ENCODE data around the gene FOXRED1. TPM values are rescaled to one million over a fixed set of nuclear protein-coding genes. Genes with fewer than 3 reads are reported as not detected.
A peak's percentile ranks its signal among the peaks of the same experiment; 100 is the strongest.

Gene FOXRED1
- total and polyA plus RNA-seq, 2 donors (not counting 1 experiment from before 2014, with no cell fraction given): 26.1 to 46.0 TPM

- POLR2A ChIA-PET: no interaction called here
- H2AFZ ChIP-seq (ENCODE audit: insufficient read depth, low read depth, low read length, poor library complexity, severe bottlenecking): no peak overlapping the region
- Mint-ChIP-seq H3K27me3 (no peaks in the 10 kb centered on the region), H3K27ac (no peak overlapping the region), H3K4me1 (peaks cover 30% of the 10 kb centered on the region), H3K9me3 (ENCODE audit: insufficient read depth) (no peaks in the 10 kb centered on the region), H3K4me3 (no peak overlapping the region)
- H3K36me3 ChIP-seq (replicated peaks in 1 of 2; ENCODE audit: control extremely low read depth in 1 of 2, control insufficient read depth in 1 of 2, extremely low read depth in 1 of 2, insufficient read depth in 2 of 2, low read length in 1 of 2): peaks cover 0 to 32% of the 10 kb centered on the region in 2 experiments
- CTCF ChIA-PET: interaction anchor here (0.8 kb wide), 1 partner anchor 7 kb away, joined by 3 read pairs; no protein-coding TSS in a partner anchor
- ATAC-seq (ENCODE audit: low read depth) (no peak), DNase-seq (no peak)
- no peak overlapping the region for H3K27ac ChIP-seq (ENCODE audit: low read length in 2 of 2)
- peaks cover 10 to 12% of the 10 kb centered on the region in 2 donors for H3K4me1 ChIP-seq (ENCODE audit: control insufficient read depth in 2 of 2, insufficient read depth in 2 of 2, low read length in 2 of 2)
- no peaks in the 10 kb centered on the region for H3K27me3 ChIP-seq (replicated peaks in 1 of 4; ENCODE audit: control extremely low read depth in 1 of 4, control insufficient read depth in 3 of 4, insufficient read depth in 4 of 4, low read length in 3 of 4)
- H3K79me2 ChIP-seq (ENCODE audit: control insufficient read depth, insufficient read depth, low read length): peaks cover 42% of the 10 kb centered on the region
- WGBS (ENCODE audit: insufficient coverage): 40% methylated on average over 8 of the region's 9 CpGs
- peak overlapping the region; percentile 22 for H3K4me2 ChIP-seq (replicated peaks; ENCODE audit: low read depth, low read length, poor library complexity, severe bottlenecking)
- H3K9ac ChIP-seq (ENCODE audit: low read length): peak overlapping the region; percentile 5
- H3K4me3 ChIP-seq (ENCODE audit: control extremely low read depth in 1 of 5, extremely low read depth in 1 of 5, insufficient read depth in 1 of 5, low read depth in 2 of 5, low read length in 4 of 5): no peak overlapping the region
- TF ChIP-seq CTCF (IDR thresholded peaks at IDR 0.05) (no peak), EZH2 (IDR thresholded peaks at IDR 0.05; ENCODE audit: borderline replicate concordance, insufficient read depth, low read depth, low read length, poor library complexity, severe bottlenecking) (no peak)
- H4K20me1 ChIP-seq (ENCODE audit: control insufficient read depth, insufficient read depth, low read length, poor library complexity, severe bottlenecking): peaks cover 18% of the 10 kb centered on the region
- intact Hi-C loops (cut with micrococcal nuclease): no loop called here
- no peaks in the 10 kb centered on the region for H3K9me3 ChIP-seq (ENCODE audit: control extremely low read depth in 1 of 3, control insufficient read depth in 2 of 3, insufficient read depth in 1 of 3, low read length in 2 of 3)
Observed at GRCh38 chr11:126318574-126319373, 49.8 kb downstream of the FOXRED1 start.

- peaks cover 18% of the 10 kb centered on the region for H4K20me1 ChIP-seq (ENCODE audit: control insufficient read depth, insufficient read depth, low read length, poor library complexity, severe bottlenecking)
- ATAC-seq (ENCODE audit: low read depth) (no peak), DNase-seq (no peak)
- peaks cover 0 to 26% of the 10 kb centered on the region in 2 experiments for H3K36me3 ChIP-seq (replicated peaks in 1 of 2; ENCODE audit: control extremely low read depth in 1 of 2, control insufficient read depth in 1 of 2, extremely low read depth in 1 of 2, insufficient read depth in 2 of 2, low read length in 1 of 2)
- ChIA-PET CTCF (interaction anchor here (0.8 kb wide), 1 partner anchor 8 kb away, joined by 3 read pairs; no protein-coding TSS in a partner anchor), POLR2A (no interaction called here)
- Mint-ChIP-seq H3K27ac (no peak overlapping the region), H3K9me3 (ENCODE audit: insufficient read depth) (no peaks in the 10 kb centered on the region), H3K4me3 (no peak overlapping the region), H3K4me1 (peaks cover 30% of the 10 kb centered on the region), H3K27me3 (no peaks in the 10 kb centered on the region)
- peaks cover 44% of the 10 kb centered on the region for H3K79me2 ChIP-seq (ENCODE audit: control insufficient read depth, insufficient read depth, low read length)
- 87% methylated on average over 5 of the region's 5 CpGs for WGBS (ENCODE audit: insufficient coverage)
- no peak overlapping the region for H3K4me3 ChIP-seq (ENCODE audit: control extremely low read depth in 1 of 5, extremely low read depth in 1 of 5, insufficient read depth in 1 of 5, low read depth in 2 of 5, low read length in 4 of 5)
- H3K9me3 ChIP-seq (ENCODE audit: control extremely low read depth in 1 of 3, control insufficient read depth in 2 of 3, insufficient read depth in 1 of 3, low read length in 2 of 3): no peaks in the 10 kb centered on the region
- no peak overlapping the region for H3K9ac ChIP-seq (ENCODE audit: low read length)
- H2AFZ ChIP-seq (ENCODE audit: insufficient read depth, low read depth, low read length, poor library complexity, severe bottlenecking): no peak overlapping the region
- intact Hi-C loops (cut with micrococcal nuclease): no loop called here
- H3K4me1 ChIP-seq (ENCODE audit: control insufficient read depth in 2 of 2, insufficient read depth in 2 of 2, low read length in 2 of 2): peaks cover 10 to 12% of the 10 kb centered on the region in 2 donors
- TF ChIP-seq EZH2 (IDR thresholded peaks at IDR 0.05; ENCODE audit: borderline replicate concordance, insufficient read depth, low read depth, low read length, poor library complexity, severe bottlenecking): no peak
- TF ChIP-seq CTCF (IDR thresholded peaks at IDR 0.05): no peak
- no peaks in the 10 kb centered on the region for H3K27me3 ChIP-seq (replicated peaks in 1 of 4; ENCODE audit: control extremely low read depth in 1 of 4, control insufficient read depth in 3 of 4, insufficient read depth in 4 of 4, low read length in 3 of 4)
- H3K27ac ChIP-seq (ENCODE audit: low read length in 2 of 2): no peak overlapping the region
- no peak overlapping the region for H3K4me2 ChIP-seq (replicated peaks; ENCODE audit: low read depth, low read length, poor library complexity, severe bottlenecking)
Observed at GRCh38 chr11:126319374-126319740, 50.4 kb downstream of the FOXRED1 start.
